Astrocyte (in vitro differentiated cells and primary cell): ENCODE results near the gene WASF2. TPM values are rescaled to one million over a fixed set of nuclear protein-coding genes. Genes with fewer than 3 reads are reported as not detected.

Experiments used
- DNase-seq: peaks from one replicate; pipeline ENCODE4 v3.0.0-alpha.2; 2010; ENCODE audit warnings: low read depth
- FAIRE-seq: peaks from 2 replicates; lab custom pipeline; 2011; peaks lifted over from hg19 to GRCh38; lab: Jason Lieb, UNC
- H2AFZ ChIP-seq: 2 replicates; pipeline ENCODE4 v1.6.0; 2012; ENCODE audit warnings: low read depth, low read length, inconsistent platforms
- H3K27ac ChIP-seq: 2 replicates; pipeline ENCODE4 v1.5.1; 2011; ENCODE audit warnings: low read depth, low read length, inconsistent platforms
- H3K27me3 ChIP-seq: 2 replicates; pipeline ENCODE4 v1.6.0; 2011; ENCODE audit warnings: low read length, inconsistent platforms; ENCODE audit not compliant: insufficient read depth
- H3K36me3 ChIP-seq: 2 replicates; pipeline ENCODE4 v1.5.1; 2011; ENCODE audit warnings: low read length, inconsistent platforms; ENCODE audit not compliant: insufficient read depth
- H3K4me1 ChIP-seq: 2 replicates; pipeline ENCODE4 v1.5.1; 2011; ENCODE audit warnings: low read length, inconsistent platforms; ENCODE audit not compliant: insufficient read depth
- H3K4me2 ChIP-seq: 2 replicates; pipeline ENCODE4 v1.6.0; 2012; ENCODE audit warnings: low read length, inconsistent platforms
- H3K4me3 ChIP-seq: 2 replicates; pipeline ENCODE4 v1.5.1; 2011; ENCODE audit warnings: low read depth, mild to moderate bottlenecking, low read length, inconsistent platforms; ENCODE audit not compliant: insufficient read depth
- H3K79me2 ChIP-seq: 2 replicates; pipeline ENCODE4 v1.6.0; 2012; ENCODE audit warnings: mild to moderate bottlenecking, low read length, inconsistent platforms; ENCODE audit not compliant: insufficient read depth
- H3K9ac ChIP-seq: 2 replicates; pipeline ENCODE4 v1.6.0; 2012; ENCODE audit warnings: mild to moderate bottlenecking, low read length, inconsistent platforms
- H3K9me3 ChIP-seq: 2 replicates; pipeline ENCODE4 v1.5.1; 2012; ENCODE audit warnings: low read depth, mild to moderate bottlenecking, low read length, inconsistent platforms; ENCODE audit not compliant: insufficient read depth
- H4K20me1 ChIP-seq: 2 replicates; pipeline ENCODE4 v1.6.0; 2012; ENCODE audit warnings: low read length, inconsistent platforms; ENCODE audit not compliant: insufficient read depth
- H3K27ac Mint-ChIP-seq: one replicate; pipeline ENCODE4 v1.8.0; 2021; ENCODE audit warnings: mild to moderate bottlenecking, mixed read lengths; ENCODE audit not compliant: unreplicated experiment
- H3K27me3 Mint-ChIP-seq: one replicate; pipeline ENCODE4 v1.8.0; 2021; ENCODE audit warnings: low read depth, mixed read lengths; ENCODE audit not compliant: unreplicated experiment
- H3K36me3 Mint-ChIP-seq: one replicate; pipeline ENCODE4 v1.8.0; 2021; ENCODE audit warnings: low read depth, mixed read lengths; ENCODE audit not compliant: unreplicated experiment
- H3K4me1 Mint-ChIP-seq: one replicate; pipeline ENCODE4 v1.8.0; 2021; ENCODE audit warnings: low read depth, mixed read lengths; ENCODE audit not compliant: unreplicated experiment
- H3K4me3 Mint-ChIP-seq: one replicate; pipeline ENCODE4 v1.8.0; 2021; ENCODE audit warnings: mild to moderate bottlenecking, moderate library complexity, mixed read lengths; ENCODE audit not compliant: unreplicated experiment
- H3K9me3 Mint-ChIP-seq: one replicate; pipeline ENCODE4 v1.8.0; 2021; ENCODE audit warnings: mild to moderate bottlenecking, mixed read lengths; ENCODE audit not compliant: unreplicated experiment
- EZH2 ChIP-seq: IDR thresholded peaks from 2 replicates; pipeline ENCODE4 v1.6.1; 2012; ENCODE audit warnings: mild to moderate bottlenecking, low read length, inconsistent platforms; ENCODE audit not compliant: insufficient read depth
- total RNA-seq: library from RNA; stranded (reverse); gene quantifications from 2 replicates; pipeline ENCODE4 v1.2.1, GENCODE V29; 2021
- TF ChIP-seq, protein P1 (sequence below): IDR thresholded peaks from 2 replicates; pipeline ENCODE4 v1.5.1; 2011; ENCODE audit warnings: low read depth, mild to moderate bottlenecking, inconsistent platforms, low read length, moderate library complexity; ENCODE audit not compliant: insufficient read depth

The WASF2 gene
- total RNA-seq, 1 donor from 2014 or later, result 86.9 TPM

DNA sequence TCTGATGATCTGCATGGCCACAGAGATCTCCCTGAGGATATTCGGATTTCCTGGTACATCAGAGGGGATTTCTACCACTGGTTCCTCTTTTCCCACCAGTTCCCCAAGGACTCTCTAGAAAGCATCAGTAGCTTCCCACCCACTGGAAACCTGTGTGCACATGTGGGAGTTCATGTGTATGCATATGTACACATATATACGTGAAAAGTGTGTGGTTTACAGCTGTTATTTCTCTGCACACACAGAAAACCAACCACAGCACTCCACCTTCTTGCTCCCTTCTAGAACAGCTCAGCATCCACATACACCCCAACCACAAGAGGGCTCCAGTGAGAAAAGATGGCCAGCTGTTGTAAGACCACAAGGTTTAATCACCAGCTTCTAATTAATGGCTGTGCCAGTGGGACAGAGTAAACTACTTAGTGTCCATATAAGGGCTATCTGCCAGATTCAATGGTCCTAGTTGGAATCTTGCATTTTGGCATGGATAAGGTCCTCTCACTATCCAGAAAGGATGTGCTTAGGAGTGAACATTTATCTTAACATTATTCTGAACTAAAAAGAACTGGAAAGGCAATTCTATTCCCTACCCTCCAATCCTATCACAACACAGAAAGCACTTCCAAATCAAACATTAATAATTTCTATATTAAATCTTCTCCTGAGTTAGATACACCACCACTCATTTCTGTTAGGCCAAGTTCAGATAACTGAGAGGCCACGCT lies 73.4 kb downstream of the WASF2 start:
- no peak overlapping the region for H3K4me2 ChIP-seq
- TF ChIP-seq, protein P1, sequence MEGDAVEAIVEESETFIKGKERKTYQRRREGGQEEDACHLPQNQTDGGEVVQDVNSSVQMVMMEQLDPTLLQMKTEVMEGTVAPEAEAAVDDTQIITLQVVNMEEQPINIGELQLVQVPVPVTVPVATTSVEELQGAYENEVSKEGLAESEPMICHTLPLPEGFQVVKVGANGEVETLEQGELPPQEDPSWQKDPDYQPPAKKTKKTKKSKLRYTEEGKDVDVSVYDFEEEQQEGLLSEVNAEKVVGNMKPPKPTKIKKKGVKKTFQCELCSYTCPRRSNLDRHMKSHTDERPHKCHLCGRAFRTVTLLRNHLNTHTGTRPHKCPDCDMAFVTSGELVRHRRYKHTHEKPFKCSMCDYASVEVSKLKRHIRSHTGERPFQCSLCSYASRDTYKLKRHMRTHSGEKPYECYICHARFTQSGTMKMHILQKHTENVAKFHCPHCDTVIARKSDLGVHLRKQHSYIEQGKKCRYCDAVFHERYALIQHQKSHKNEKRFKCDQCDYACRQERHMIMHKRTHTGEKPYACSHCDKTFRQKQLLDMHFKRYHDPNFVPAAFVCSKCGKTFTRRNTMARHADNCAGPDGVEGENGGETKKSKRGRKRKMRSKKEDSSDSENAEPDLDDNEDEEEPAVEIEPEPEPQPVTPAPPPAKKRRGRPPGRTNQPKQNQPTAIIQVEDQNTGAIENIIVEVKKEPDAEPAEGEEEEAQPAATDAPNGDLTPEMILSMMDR, result peak; percentile 47
- TF ChIP-seq EZH2, result no peak
- no peak overlapping the region for H3K27ac ChIP-seq
- peaks cover 51% of the 10 kb centered on the region for H3K36me3 ChIP-seq
- Mint-ChIP-seq H3K27me3 (no peaks in the 10 kb centered on the region), H3K4me3 (no peak overlapping the region), H3K9me3 (no peaks in the 10 kb centered on the region), H3K4me1 (peaks cover 27% of the 10 kb centered on the region), H3K36me3 (peaks cover 30% of the 10 kb centered on the region), H3K27ac (peak overlapping the region; percentile 66)
- H3K9ac ChIP-seq, result no peak overlapping the region
- peak; percentile 44 for DNase-seq
- FAIRE-seq, result no peak
- H3K4me1 ChIP-seq, result peaks cover 14% of the 10 kb centered on the region
- peaks cover 17% of the 10 kb centered on the region for H3K79me2 ChIP-seq
- H4K20me1 ChIP-seq, result no peaks in the 10 kb centered on the region
- H3K27me3 ChIP-seq, result no peaks in the 10 kb centered on the region
- H2AFZ ChIP-seq, result no peak overlapping the region
- no peak overlapping the region for H3K4me3 ChIP-seq
- no peaks in the 10 kb centered on the region for H3K9me3 ChIP-seq

GRCh38 chr1:27414091-27414490 lies 75.9 kb downstream of the WASF2 start:
- H2AFZ ChIP-seq, result no peak overlapping the region
- H3K9me3 Mint-ChIP-seq, result no peaks in the 10 kb centered on the region
- peaks cover 14% of the 10 kb centered on the region for H3K4me1 ChIP-seq
- H3K36me3 ChIP-seq, result peaks cover 58% of the 10 kb centered on the region
- no peaks in the 10 kb centered on the region for H3K9me3 ChIP-seq
- H3K27me3 ChIP-seq, result no peaks in the 10 kb centered on the region
- no peak overlapping the region for H3K27ac ChIP-seq
- H3K27me3 Mint-ChIP-seq, result no peaks in the 10 kb centered on the region
- FAIRE-seq (no peak), DNase-seq (no peak)
- no peak overlapping the region for H3K4me2 ChIP-seq
- H3K27ac Mint-ChIP-seq, result no peak overlapping the region
- H3K9ac ChIP-seq, result no peak overlapping the region
- no peaks in the 10 kb centered on the region for H4K20me1 ChIP-seq
- H3K4me1 Mint-ChIP-seq, result peaks cover 21% of the 10 kb centered on the region
- TF ChIP-seq, protein P1, result no peak
- no peak for TF ChIP-seq EZH2
- no peak overlapping the region for H3K4me3 ChIP-seq
- peaks cover 38% of the 10 kb centered on the region for H3K36me3 Mint-ChIP-seq
- H3K79me2 ChIP-seq, result peaks cover 4% of the 10 kb centered on the region
- H3K4me3 Mint-ChIP-seq, result no peak overlapping the region

DNA sequence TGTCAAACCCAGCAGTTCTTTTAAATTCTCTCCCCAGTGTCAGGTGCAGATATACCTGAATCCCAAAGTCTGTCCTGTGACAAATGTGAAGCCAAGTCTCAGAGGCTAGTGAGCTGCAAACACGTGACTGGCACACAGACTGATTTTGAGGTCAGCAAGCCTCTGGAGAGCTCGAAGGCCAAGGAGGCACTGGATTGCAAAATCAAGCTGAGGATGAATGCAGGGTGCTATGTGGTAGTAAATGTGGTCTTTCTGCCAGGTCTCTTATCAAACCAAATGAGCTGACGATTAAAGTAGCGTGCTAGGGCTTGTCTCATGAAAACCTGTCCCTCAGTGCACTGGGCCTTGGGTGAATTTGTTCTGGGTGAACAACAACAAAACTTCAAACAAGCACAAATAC lies 77.0 kb downstream of the WASF2 start:
- Mint-ChIP-seq H3K27me3 (no peaks in the 10 kb centered on the region), H3K4me1 (peaks cover 11% of the 10 kb centered on the region), H3K9me3 (no peaks in the 10 kb centered on the region), H3K27ac (no peak overlapping the region), H3K36me3 (peaks cover 38% of the 10 kb centered on the region), H3K4me3 (no peak overlapping the region)
- H3K4me1 ChIP-seq, result peaks cover 11% of the 10 kb centered on the region
- H3K27me3 ChIP-seq, result no peaks in the 10 kb centered on the region
- H3K36me3 ChIP-seq, result peaks cover 58% of the 10 kb centered on the region
- H3K79me2 ChIP-seq, result peaks cover 4% of the 10 kb centered on the region
- H3K4me3 ChIP-seq, result no peak overlapping the region
- H3K4me2 ChIP-seq, result no peak overlapping the region
- FAIRE-seq (no peak), DNase-seq (no peak)
- H3K9ac ChIP-seq, result no peak overlapping the region
- H2AFZ ChIP-seq, result no peak overlapping the region
- no peaks in the 10 kb centered on the region for H3K9me3 ChIP-seq
- no peak overlapping the region for H3K27ac ChIP-seq
- TF ChIP-seq EZH2, result no peak
- TF ChIP-seq, protein P1, result no peak
- H4K20me1 ChIP-seq, result no peaks in the 10 kb centered on the region
